CD4-positive, alpha-beta T cell treated with Interleukin-12 subunit alpha and Interleukin-12 subunit beta, for 1 hour (primary cell): ENCODE results near the gene EFNA2.
"Not testable (repeated sequence)": the region's sequence is repeated elsewhere in the genome, so short reads cannot be mapped to it uniquely, and the experiment has no call there.

ENCODE experiments used
- DNase-seq: peaks from one replicate; pipeline ENCODE4 v3.0.0-alpha.2; 2020

Gene EFNA2

DNA sequence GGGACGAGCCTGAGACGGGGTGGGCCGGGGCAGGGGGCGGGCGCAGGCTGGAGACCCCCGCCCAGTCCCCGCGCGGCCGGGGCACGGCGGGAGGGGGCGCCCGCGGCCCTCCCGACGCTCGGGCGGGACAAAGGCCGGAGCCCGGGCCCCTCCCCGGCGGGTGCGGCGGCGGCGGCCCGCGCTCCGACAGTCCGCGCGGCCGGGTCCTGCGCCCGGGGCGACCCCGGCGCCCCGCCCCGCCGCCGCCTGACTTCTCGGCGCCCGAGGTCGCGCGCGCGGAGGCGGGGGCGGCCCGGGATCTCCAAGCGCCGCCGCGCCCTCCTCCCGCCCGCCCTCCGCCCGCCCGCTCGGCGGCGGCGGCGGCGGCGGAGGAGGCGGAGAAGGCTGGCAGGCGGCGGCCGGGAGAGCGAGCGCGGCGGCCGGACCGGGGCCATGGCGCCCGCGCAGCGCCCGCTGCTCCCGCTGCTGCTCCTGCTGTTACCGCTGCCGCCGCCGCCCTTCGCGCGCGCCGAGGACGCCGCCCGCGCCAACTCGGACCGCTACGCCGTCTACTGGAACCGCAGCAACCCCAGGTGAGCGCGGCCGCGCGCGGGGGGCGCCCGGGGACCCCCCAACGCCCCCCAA lies at the start of gene EFNA2:
Gene EFNA2, plus strand, starts transcription at position 137 of the 624 bp plus-strand sequence. Its CDS starts 296 bp downstream, at position 433.
- no peak for DNase-seq

DNA sequence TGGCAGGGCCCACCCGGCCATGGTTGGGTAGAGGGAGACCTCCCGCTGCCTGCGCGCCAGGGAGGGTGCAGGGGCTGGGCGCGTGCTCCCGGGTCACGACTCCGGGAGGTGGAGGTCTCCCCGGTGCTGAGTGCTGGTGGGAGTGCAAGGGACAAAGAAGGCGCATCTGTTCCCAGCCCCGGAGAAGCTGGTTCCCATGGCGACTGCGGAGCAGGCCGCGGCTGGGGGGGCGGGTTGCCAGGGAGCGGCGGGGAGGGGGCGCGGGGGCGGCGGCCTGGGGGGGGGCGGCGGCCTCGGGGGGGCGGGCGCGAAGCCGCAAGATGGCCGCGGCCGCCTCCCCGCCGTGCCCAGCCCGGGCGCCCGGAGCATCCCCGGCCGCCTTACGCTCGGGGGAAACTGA lies 49.1 kb upstream of the EFNA2 start:
- no peak for DNase-seq

DNA sequence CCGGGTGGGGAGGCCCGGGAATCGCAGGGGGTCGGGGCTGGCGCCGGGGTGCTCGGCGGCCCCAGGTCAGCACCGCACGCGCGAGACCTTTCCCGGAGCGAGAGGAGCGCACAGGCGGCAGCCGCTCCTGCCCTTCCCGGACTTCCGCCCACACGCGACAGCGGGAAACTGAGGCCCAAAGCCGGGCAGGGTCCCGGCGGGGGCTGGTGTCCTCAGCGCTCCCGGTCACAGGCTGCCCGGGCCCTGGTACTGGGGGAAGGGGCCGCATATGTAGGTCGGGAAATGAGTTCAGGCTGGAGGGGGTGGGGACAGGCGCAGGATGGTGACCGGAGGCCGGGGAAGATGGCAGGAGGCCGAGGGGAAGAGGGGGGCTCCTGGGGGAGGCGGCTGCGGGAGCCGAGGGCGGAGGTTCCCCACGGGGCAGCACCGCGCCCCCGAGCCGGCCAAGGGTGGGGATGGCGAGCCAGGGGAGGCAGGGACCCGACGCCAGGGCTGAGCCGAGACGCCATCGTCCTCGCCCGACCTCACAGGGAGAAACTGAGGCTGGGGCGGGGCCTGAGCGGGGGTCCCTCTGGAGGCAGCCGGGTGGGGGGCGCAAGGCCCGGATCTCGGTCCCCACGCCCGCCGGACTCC lies 48.5 kb upstream of the EFNA2 start:
- DNase-seq = no peak

DNA sequence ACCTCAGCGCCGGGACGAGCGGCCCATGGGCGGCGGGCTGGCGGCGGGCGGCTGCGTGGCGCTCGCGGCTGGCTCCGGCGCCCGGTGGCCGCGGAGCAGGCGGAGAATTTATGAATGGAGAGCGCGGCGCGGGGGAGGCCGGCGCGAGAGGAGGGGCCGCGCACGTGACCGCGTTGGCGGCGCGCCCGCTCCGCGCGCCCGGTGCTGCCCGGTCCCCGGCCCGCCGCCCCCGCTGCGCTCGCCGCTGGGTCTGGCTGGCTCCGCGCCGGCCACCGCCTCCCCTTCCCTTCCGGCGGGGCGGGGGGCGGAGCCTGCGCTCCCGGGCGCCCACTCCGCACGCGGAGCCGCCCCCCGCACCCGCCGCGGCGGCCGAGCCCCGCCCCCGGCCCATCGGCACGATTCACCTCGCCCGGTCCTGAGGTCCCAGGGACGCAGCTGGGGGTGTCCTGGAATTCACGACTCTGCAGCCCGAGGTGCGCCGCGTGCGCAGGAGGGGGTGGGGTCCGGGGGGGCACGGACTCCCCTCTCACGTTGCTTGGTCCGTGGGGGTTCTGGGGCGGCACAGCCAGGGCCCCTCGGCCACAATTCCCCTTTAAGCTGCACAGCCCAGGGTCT lies 47.8 kb upstream of the EFNA2 start, which contains the start of gene CBARP:
Gene CBARP, minus strand, starts transcription at position 252 of the 615 bp plus-strand sequence. CDS start 1,905 bp downstream, outside the sequence.
- DNase-seq = peak; percentile 39

DNA sequence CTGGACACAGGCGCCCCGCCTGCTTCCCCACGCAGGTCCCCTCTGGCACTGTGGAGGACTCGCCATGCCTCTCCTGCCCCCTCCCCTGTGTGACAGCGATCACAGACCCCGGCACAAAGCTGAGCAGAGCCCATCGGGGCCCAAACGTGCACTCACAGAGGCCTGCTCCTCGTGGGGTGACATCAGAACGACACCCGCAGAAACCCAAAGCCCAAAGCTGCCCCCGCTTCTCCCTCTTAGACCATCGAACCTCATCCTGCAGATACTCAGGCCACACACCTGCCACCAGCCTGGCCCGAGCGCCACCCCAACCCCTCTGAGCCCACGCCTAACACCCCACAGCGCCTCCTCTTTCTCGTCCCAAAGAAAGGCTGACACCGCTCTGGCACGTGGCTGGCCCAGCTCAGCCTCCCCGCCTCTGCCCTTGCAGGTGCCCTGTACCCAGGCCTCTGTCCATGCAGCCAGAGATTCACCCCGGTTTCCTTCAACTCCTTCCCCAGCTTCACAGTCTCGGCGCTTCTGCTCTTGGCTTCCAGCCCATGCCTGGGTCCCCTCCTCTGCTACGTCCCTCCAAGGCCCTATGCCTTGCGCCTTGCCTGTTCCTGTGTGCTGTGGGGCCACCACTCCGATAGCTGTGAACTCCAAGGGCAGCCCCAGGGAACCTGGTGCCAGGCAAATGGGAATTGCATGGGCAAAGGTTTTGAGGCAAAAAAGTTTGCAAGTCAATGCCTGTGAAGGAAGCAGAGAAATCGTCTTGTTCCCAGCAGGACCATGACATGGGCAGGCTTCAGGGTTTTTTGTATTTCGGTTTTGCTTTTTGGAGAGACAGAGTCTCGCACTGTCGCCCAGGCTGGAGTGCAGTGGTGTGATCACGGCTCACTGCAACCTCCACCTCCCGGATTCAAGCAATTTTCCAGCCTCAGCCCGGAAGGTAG lies 47.0 kb upstream of the EFNA2 start:
- DNase-seq = no peak

DNA sequence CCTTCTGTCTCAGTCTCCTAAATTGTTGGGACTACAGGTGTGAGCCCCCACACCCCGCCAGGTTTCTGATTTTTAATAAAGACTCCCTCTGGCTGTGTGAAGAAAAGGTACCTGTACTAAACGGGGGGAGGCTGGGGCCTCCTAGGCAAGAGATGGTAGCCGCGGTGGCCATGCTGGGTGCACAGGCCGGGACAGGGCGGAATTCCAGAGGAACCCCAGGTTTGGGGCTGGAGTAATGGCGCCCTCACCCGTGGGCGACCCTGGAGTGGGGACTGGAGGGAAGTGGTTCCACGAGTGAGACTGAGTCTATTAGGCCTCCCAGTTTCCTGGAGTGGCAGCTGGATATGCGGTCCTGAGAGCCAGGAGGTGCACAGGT lies 46.3 kb upstream of the EFNA2 start:
- DNase-seq = no peak

DNA sequence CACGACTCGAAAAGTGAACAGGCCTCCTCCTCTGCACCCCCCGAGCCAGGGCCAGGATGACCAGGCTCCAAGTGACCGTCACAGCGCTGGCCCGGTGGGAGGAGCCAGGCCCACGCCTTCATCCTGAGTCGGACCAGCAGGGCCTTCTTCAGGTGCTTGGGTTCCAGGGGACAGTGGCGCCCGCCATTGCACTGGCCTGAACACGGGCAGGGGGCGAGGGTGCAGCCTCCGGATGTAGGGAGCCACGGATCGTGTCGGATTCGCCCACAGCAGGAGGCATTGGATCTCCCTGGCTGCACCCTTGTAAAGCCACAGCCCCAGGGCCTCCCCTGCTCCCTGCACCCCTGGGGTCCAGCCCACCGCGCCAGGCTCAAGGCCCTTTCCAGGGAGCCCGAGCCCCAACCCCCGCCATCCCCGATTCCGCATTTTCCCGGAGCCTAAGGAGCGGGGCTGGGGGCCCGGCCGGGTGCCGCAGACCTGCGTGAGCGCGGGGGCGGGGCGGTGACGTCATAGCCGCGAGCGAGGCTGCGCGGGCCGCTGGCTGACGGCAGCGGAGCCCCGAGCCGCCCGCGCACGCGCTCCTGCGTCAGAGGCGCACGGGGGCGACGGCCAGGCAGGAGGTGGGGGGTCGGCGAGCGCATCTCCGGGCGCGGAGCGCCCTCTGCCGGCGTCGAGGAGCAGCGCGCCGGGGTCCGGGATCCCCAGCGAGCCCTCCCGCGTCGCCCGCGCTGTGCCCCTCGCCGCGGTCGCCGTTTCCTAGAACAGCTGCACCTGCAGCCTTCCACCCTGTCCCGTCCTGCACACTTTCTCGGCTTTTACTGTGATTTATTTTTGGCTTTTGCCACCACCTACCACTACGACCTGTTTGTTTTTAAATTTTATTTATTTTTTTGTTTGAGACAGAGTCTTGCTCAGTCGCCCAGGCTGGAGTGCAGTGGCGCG lies 45.6 kb upstream of the EFNA2 start:
- peak; percentile 93 for DNase-seq

DNA sequence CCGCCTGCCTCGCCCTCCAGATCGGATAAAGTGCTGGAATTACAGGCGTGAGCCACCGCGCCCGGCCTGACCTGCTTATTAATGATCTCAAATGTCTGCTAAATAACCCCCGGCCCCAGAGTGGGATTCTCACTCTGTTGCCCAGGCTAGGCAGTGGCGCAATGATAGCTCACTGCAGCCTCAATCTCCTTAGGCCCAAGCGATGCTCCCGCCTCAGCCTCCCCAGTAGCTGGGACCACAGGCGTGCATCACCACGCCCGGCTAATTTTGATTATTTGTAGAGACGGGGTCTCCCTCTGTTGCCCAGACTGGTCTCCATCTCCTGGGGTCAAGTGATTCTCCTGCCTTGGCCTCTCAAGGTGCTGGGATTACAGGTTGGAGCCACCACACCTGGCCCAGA lies 44.7 kb upstream of the EFNA2 start:
- DNase-seq = no peak

DNA sequence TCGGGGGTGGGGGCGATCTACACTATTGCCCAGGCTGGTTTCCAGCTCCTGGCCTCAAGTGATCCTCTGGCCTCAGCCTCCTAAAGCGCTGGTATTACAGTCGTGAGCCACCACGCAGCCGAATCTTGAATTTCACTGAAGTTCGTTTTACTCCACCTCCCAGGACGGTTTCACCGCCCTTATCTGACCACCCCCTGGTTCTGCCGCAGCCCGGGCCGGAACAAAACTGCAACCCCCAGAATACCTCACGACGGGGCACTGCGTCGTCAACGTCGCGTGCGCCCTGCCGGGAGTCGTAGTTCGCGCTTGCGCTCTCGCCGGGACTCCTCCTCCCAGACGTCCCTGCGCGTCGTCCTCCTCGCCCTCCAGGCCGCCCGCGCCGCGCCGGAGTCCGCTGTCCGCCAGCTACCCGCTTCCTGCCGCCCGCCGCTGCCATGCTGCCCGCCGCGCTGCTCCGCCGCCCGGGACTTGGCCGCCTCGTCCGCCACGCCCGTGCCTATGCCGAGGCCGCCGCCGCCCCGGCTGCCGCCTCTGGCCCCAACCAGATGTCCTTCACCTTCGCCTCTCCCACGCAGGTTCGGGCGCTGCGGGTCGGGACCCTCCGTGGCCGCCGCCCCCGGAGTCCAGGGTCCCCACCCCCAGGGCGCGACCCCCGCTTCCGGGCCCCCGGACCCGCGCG lies 44.1 kb upstream of the EFNA2 start, which contains the start of gene ATP5F1D:
Gene ATP5F1D, plus strand, starts transcription at position 335 of the 679 bp plus-strand sequence. Its CDS starts 100 bp downstream, at position 435.
- DNase-seq = peak; percentile 93

DNA sequence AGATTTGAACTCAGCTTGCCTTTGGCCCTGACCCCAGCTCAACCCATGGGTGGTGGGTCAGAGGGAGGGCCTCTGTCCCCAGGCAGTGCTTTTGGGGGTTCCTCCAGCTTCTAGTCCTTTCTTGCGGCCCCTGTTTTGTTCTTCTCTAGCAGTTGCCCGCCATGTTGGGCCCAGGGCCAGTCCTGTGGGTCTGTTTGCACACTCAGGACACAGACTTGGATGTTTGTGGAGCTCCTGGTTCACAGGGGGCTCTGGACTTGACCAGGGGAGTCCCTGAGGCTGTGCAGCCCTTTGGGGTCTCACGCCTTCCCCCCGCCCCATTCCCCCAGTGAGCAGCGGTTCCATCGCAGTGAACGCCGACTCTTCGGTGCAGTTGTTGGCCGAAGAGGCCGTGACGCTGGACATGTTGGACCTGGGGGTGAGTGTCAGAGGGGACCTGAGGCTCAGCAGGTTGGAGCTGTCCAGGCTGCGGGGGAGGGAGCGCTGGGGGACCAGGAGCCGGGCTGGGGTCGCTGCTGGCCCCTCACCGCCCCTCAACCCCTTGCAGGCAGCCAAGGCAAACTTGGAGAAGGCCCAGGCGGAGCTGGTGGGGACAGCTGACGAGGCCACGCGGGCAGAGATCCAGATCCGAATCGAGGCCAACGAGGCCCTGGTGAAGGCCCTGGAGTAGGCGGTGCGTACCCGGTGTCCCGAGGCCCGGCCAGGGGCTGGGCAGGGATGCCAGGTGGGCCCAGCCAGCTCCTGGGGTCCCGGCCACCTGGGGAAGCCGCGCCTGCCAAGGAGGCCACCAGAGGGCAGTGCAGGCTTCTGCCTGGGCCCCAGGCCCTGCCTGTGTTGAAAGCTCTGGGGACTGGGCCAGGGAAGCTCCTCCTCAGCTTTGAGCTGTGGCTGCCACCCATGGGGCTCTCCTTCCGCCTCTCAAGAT lies 41.6 kb upstream of the EFNA2 start:
- DNase-seq = peak; percentile 88

DNA sequence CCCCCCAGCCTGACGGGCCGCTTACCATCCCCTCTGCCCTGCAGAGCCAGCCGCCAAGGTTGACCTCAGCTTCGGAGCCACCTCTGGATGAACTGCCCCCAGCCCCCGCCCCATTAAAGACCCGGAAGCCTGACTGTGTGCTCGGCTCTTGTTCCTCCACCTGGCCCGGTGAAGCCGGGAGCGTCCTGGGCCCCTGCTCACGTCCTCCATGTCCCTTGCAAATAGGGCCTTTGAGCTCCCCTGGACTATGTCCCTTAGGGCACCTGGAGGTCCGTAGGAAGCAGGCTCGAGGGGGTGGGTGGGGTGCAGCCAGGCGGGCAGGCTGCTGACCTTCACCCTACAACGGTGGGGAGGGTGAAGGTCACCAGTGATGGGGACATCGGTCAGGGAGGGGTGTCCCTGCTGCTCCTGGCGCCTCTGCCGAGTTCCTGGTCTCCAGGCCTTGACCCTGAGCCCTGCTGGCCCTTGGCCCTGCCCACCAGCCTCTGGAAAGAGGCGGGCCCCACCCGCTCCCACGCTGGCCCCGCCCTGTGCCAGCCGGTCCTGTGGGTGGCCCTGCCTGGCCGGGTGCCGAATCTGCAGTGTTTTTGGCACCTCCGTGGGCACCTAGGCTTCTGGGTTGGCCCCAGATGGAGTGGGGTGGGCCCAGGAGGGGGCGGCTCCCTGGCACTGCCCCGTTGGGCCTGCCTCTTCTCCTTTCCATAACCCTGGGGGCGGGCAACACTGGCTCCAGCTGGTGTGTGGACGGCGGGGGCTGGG lies 40.8 kb upstream of the EFNA2 start:
- DNase-seq = peak; percentile 52

DNA sequence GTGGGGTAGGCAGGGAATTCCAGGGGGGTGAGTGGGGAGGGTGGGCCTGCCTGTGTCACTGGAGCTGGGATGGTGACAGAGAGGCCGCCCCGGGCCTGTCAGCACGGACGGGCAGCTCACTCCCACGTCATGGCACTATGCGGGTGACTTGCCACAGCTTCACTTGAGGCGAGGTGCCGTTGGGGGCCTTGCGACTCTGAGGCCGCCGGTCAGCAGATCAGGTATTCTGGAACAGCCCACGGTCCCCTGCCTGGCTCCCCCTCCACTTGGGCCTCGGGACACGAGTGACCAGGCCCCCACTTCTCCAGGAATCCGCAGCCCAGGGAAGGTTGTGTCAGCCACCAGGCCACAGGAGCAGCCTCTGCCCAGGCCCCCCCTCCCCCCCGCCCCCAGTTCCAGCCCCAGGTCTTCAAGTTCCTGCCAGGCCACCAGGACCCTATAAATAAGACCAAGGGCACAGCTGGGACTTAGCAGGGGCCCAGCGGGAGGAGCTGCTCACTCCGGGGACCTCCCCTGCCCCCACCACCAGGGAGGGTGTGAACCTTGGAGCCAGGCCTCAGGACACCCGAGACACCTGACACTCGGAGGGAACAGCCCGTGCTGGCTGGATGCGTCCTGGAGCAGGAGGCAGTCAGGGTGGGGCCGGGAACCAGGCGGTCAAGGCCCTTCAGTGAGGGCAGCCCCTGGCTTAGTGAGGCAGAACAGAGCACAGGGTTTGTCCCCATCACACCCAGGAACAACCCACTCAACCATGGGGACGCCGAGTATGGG lies 40.0 kb upstream of the EFNA2 start:
- DNase-seq = no peak

DNA sequence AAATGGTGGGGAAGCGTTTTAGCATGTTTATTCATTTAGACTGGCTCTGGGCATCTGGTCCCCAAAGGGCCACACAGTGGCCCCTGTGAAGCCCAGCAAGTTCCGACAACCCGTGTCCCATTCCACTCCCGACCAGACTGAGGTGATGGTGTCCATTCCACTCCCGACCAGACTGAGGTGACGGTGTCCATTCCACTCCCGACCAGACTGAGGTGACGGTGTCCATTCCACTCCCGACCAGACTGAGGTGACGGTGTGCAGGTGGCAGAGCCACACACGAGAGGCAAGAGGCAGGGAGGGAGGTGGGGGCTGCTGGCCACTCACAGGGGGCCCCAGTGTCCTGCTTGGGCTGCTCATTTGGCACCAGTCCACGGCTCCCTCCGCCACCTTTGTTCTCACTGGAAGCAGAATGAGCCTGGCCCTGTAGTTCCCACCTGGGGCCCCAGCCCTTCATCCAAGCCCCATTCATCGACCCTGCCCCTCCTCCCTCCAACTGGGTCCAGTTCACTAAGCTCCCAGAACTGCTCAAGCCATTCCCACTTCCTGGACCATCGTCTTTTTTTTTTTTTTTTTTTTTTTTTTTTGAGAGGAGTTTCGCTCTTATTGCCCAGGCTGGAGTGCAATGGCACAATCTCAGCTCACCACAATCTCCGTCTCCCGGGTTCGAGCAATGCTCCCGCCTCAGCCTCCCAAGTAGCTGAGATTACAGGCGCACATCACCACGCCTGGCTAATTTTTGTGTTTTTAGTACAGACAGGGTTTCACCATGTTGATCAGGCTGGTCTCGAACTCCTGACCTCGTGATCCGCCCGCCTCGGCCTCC lies 39.2 kb upstream of the EFNA2 start:
- DNase-seq = not testable (repeated sequence)

DNA sequence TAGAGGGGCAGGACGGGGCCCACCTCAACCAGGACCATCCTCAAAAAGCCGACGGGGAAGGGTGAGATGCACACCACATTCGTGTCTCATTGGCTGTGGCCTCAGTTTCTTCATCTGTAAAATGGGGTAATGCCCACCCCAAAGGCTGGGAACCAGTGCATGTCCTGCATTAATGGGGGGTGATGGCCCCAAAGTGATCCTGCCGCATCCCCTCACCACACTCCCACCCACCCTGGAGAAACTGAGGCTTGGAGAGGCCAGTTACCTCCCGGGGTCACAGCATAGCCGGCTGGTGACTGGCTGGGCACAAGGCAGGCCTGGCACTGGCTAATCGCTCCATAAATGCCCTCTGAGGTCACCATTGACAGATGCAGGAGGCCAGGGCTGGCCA lies 37.9 kb upstream of the EFNA2 start:
- no peak for DNase-seq

DNA sequence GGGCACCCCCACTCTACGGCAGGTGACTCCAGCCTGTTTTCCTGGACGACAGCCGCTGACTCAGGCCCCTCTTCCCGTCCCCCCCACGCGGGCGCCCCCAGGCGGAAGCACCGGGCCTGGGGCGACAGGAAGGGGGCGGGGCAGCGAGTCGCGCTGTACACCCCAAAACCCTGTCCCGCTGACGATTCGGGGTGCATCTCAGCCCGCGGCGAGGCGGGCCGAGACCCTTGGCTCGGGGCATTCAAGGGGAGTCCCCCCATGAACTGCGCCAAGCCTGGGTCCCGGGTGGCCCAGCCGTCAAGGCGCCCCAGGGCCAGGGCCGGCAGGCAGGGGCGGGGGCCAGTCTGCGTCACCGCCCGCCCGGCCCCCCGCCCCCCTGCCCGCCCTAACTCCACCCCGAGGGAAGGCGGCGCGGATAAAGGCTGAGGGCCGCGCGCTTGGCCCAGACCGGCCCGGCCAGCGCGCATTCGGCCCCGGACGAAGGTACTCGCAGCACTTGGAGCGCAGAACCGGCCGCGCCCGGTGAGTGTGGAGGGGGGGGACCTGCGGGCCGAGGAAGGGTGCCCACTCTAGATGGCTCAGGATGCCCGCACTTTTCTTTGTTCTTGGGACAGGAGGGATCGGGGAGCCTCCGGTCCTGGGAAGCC lies 37.4 kb upstream of the EFNA2 start, which contains the start of gene MIDN:
Gene MIDN, plus strand, starts transcription at position 445 of the 647 bp plus-strand sequence. CDS start 1,714 bp downstream, outside the sequence.
- DNase-seq = peak; percentile 81

DNA sequence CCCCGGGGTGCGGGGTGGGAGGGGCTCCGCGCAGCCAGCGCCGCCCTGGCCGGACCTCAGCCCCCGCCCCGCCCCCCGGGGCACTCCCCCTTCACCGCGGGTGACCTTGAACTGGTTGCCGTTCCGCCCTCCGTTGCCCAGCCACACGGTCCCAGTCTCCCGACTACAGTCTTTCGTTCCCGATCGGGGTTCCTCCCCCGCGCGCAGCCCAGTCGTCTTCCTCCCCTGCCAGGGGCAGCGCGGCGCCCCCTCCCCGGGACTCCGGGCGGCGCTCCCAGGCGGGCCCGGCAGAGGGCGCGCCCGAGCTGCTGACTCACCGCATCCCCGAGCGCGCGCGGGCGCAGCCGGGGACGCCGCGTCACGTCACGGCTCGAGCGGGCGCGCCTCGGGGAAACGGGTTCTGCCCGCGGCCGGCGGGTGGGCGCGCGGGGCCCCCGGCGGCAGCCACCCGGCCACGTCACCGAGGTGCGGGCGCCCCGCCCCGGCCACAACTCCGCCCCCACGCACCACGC lies 36.8 kb upstream of the EFNA2 start:
- peak; percentile 90 for DNase-seq
